DMS153 treated with DMSO at 0.1 percent for 48 hours (cell line): Measurements from ENCODE around the gene DAAM2.

ENCODE experiments used
- DNase-seq: peaks from one replicate; lab custom pipeline; 2025; ENCODE audit not compliant: unreplicated experiment; lab: John Stamatoyannopoulos, UW

The DAAM2 gene

GRCh38 chr6:39791850-39792539 is at the start of gene DAAM2:
TSS of gene DAAM2 (plus strand) at chr6:39792376. CDS start at chr6:39856303, 63,927 bp downstream.
- peak; percentile 16 for DNase-seq

- DNase-seq: no peak
Measured at GRCh38 chr6:39746795-39747194, 45.4 kb upstream of the DAAM2 start.

- DNase-seq: no peak
Measured at GRCh38 chr6:39752835-39753724, 39.1 kb upstream of the DAAM2 start.

- no peak for DNase-seq
Measured at GRCh38 chr6:39753725-39754045, 38.5 kb upstream of the DAAM2 start.

- no peak for DNase-seq
Measured at GRCh38 chr6:39754514-39755115, 37.6 kb upstream of the DAAM2 start.

- no peak for DNase-seq
Measured at GRCh38 chr6:39755231-39755630, 36.9 kb upstream of the DAAM2 start.

- DNase-seq: no peak
Measured at GRCh38 chr6:39756582-39756981, 35.6 kb upstream of the DAAM2 start.

GRCh38 chr6:39758905-39759605 is 33.1 kb upstream of the DAAM2 start:
- no peak for DNase-seq

- no peak for DNase-seq
Measured at GRCh38 chr6:39760226-39760952, 31.8 kb upstream of the DAAM2 start.

- DNase-seq: no peak
Measured at GRCh38 chr6:39765508-39766065, 26.6 kb upstream of the DAAM2 start.

GRCh38 chr6:39769012-39769411 is 23.2 kb upstream of the DAAM2 start:
- no peak for DNase-seq

- no peak for DNase-seq
Measured at GRCh38 chr6:39770446-39770845, 21.7 kb upstream of the DAAM2 start.

GRCh38 chr6:39772559-39773273 is 19.5 kb upstream of the DAAM2 start:
- no peak for DNase-seq

GRCh38 chr6:39773782-39774181 is 18.4 kb upstream of the DAAM2 start:
- no peak for DNase-seq

GRCh38 chr6:39776581-39776980 is 15.6 kb upstream of the DAAM2 start:
- DNase-seq: no peak

- no peak for DNase-seq
Measured at GRCh38 chr6:39777218-39777617, 15.0 kb upstream of the DAAM2 start.

GRCh38 chr6:39777661-39778060 is 14.5 kb upstream of the DAAM2 start:
- DNase-seq: no peak

- no peak for DNase-seq
Measured at GRCh38 chr6:39778581-39779255, 13.5 kb upstream of the DAAM2 start.

GRCh38 chr6:39785281-39785680 is 6.9 kb upstream of the DAAM2 start:
- no peak for DNase-seq
